Inflammatory macrophage treated with lipopolysaccharide for 4 hours (primary cell): ENCODE data around the gene CYP26A1.
A peak's percentile ranks its signal among the peaks of the same experiment; 100 is the strongest.
"Not testable (repeated sequence)": the region's sequence is repeated elsewhere in the genome, so short reads cannot be mapped to it uniquely, and the experiment has no call there.

Experiments used
- DNase-seq: peaks from one replicate; pipeline ENCODE4 v3.0.0-alpha.2; 2020

Gene CYP26A1

GRCh38 chr10:93081834-93082233, 8.1 kb downstream of the CYP26A1 start:
- no peak for DNase-seq

DNA sequence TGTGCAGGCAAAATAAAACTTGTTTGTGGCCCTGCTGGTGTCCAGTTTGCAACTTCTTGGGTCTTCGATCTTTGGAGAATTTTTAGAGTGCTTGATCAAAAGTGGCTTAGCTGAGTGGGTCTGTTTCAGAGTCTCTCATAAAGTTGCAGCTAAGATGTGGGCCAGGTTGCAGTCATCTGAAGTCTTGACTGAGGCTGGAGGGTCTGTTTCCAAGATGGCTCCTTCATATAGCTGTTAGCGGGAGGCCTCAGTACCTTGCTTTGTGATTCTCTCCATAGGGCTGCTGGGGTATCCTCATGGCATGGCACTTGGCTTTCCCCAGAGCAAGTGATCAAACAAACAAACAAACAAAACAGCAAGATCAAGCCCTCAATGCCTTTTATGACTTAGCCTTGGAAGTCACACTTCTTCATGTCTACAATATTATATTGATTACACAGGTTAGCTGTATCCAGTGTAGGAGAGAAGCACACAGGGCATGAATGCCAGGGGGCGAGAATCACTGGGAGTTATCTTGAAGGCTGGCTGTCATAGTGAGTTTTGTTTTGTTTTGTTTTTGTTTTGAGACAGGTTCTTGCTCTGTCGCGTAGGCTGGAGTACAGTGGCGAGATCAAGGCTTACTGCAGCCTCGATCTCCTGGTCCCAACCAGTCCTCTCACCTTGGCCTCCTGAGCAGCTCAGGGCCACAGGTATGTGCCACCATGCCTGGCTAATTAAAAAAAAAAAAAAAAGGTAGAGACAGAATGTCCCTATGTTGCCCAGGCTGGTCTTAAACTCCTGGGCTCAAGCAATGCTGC, 10.2 kb downstream of the CYP26A1 start:
- DNase-seq = no peak

- DNase-seq = no peak
These were observed 11.7 kb downstream of the CYP26A1 start for GRCh38 chr10:93085272-93085859.

DNA sequence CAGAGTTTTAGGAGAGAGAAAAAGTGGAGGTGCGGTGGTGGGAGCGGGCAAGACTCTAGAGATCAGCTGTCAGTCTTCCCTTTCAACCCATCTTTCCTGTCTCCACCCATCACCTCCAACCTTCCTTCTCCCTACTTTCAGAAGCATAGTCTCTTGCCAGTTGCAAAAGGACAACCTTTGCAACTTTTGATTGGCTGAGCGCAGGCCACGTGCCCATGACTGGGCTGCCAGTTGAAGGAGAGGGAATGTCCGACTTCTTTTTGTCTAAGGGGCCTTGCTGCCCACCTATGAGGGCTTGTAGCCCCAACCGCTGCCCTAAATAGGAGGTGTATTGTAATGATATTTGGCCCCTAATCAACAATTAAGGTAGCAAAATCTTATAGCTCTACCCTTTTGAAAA, 12.6 kb downstream of the CYP26A1 start:
- DNase-seq = no peak

GRCh38 chr10:93087846-93088245, 14.2 kb downstream of the CYP26A1 start:
- DNase-seq = no peak

DNA sequence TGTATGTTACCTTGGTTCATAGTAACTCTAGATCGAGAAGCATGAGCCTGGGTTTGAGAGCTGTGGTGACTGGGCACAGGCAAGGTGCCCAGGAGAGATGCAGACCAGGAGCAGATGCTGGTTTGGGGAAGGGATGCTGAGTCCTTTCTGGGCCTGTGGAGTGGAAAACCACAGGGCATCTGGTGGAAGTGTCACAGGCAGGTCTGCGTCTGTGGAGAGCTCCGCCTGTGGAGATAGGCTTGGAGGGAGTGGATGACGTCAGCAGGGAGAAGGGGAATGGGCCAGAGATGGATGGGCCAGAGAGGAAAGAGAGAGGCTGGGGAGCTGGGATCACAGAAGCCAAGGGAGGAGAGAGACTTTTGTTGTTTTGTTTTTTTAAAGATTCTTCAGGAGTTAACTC, 14.8 kb downstream of the CYP26A1 start:
- DNase-seq = no peak

DNA sequence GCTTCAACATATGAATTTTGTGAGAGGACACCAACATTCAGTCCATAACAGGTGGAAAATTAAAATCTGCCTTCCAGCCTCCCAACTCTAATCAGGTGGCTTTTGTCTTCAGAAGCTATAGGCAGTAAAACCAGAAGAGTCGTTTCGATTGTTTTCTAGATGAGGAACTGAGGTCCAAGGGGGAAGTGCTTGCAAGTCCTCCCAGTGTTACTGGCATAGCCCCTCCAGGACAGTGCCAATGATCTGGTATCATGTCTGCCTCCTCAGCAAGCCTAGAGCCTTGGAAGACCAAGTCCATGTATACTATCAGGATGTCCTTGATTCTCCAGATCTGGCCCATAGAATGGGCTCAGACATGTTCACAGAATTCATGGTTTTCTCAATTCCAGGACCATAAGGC, 16.9 kb downstream of the CYP26A1 start:
- peak; percentile 43 for DNase-seq

GRCh38 chr10:93091960-93092359, 18.3 kb downstream of the CYP26A1 start:
- no peak for DNase-seq

DNA sequence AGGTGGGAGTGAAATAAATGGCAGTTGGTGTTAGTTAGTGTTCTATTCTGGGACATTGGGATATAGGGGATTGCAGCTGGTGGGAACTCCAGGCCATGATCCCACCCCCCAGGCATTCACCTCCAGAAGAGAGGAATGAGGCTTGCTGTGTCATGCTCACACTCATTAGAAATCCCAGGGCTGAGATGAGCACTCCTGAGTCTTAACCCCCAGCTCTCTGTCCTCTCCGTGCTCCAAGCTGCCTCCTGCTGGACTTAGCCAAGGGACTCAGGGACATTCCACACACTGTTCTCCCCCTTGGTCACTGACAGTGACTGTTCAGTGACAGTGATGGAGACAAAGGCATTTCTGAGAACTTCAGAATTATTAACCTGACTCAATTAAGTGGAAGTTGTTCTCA, 21.5 kb downstream of the CYP26A1 start:
- DNase-seq = no peak

- no peak for DNase-seq
These were observed 23.2 kb downstream of the CYP26A1 start for GRCh38 chr10:93096901-93097300.

- no peak for DNase-seq
These were observed 23.7 kb downstream of the CYP26A1 start for GRCh38 chr10:93097386-93097785.

GRCh38 chr10:93098816-93099215, 25.1 kb downstream of the CYP26A1 start:
- no peak for DNase-seq

GRCh38 chr10:93099670-93100069, 26.0 kb downstream of the CYP26A1 start:
- no peak for DNase-seq

DNA sequence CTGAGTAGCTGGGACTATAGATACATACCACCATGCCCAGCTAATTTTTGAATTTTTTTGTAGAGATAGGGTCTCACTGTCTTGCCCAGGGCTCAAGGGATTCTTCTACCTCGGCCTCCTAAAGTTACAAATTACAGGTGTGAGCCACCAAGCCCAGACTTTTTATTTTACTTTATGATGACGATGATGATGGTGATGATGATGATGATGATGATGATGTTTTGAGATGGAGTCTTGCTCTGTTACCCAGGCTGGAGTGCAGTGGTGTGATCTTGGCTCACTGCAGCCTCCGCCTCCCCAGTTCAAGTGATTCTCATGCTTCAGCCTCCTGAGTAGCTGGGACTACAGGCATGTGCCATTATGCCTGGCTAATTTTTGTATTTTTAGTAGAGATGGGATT, 27.5 kb downstream of the CYP26A1 start:
- not testable (repeated sequence) for DNase-seq

DNA sequence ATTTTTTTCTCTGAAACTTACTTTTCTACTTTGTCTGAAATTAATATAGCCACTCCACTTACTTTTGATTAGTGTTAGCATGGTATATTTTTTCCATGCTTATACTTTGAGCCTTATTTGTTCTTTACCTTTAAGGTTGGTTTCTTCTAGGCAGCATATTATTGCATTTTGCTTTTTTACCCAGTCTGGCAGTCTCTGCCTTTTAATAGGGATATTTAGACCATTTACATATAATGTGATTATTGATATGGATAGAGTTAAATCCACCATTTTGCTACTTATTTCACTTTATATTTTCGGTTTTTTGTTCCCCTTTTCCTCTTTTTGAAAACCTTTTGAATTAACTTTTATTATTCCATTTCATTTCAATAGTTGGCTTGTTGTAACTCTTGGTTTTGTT, 30.3 kb downstream of the CYP26A1 start:
- no peak for DNase-seq

DNA sequence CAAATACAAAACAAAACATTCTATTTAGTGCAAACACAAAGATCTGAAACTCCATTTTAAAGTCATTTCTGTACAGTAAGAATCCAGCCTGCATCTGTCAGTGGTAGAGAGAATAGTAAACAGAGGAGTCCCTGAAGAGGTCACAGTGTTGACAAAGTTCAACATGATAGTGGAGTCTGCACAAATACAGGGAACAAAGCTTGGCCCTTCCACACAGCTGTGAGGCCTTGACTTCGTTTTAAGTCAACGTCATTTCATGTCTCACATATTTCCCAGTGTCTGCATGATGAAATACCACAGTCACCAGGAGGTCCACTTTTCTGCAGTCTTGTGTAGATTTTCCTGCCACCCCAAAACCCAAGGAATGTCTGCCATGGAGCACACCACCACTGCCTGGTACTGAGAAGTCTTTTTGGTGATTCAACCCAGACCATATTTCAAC, 33.0 kb downstream of the CYP26A1 start:
- no peak for DNase-seq

DNA sequence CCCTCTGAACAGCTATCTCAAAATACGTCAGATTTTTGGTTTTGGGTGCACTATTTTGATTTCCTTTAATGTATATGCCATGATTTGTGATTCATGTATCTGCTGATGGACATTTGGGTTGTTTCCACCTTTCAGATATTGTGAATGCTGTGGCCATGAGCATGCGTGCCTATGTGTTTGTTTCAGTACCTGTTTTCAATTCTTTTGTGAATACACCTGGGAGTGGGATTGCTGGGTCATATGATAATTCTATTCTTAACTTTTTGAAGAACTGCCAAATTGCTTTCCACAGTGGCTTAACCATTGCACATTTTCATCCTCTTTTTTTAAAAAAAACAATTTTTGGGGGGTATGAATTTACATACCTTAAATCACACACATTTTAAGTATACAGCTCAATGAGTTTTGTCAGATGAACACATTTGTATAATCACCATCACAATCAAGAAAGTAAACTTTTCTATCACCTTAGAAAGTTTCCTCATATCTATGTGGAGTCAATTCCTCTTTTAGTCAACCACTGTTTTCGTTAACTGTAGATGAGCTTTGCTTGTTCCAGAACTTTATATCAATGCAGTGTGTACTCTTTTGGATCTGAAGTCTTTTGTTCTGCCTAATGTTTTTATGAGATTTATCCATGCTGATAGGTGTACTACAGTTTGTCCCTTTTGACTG, 36.9 kb downstream of the CYP26A1 start:
- DNase-seq = no peak

DNA sequence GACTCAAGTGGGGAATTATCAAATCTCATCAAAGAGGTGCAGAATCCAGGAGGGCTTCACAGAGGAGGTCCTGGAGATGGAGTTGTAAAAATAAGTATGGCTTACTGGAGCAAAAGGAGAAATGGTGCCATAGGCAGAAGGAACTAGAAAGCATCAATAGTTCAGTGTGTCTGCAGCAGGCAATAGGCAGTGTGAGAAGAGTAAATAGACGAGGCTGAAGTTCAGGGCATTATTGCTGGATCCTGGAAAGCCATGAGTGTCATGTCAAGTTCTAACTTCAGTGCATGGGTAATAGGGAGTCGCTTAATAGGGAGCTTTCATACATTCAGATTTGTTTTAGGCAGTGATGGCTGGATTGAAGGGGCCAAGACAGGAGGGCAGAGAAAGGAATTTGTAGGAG, 39.3 kb downstream of the CYP26A1 start:
- no peak for DNase-seq

DNA sequence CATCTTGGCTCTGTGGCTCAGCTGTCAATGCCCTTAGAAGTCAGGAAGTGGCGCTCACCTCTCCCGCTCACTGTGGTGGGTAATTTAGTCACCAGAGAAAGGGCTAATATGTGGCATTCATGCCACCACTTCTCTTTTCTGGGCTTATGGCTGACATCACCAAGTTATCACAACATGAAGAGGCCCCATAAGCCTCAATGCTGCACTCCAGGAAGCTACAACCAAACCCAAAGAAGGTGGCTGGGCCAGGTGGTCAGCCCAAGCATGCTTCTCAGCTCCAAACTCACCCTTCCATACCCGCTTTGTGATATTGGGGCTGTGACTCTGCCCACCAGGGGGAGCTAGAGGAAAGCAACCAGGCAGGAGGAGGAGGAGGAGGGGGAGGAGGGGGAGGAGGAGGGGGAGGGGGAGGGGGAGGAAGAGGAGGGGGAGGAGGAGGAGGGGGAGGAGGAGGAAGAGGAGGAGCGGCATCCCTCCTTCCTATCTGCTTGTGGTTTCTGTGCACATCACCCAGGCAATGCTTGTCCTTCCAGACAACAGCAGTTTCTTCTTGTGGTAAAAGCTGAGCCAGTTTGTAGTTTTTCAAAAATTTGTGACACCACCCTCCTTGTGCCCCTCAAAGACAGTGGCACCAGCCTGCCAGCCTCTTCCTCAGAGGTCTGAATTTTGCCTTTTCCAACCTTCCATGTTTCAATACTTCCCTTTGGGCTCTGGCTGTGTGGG, 42.1 kb downstream of the CYP26A1 start:
- peak; percentile 58 for DNase-seq

GRCh38 chr10:93121311-93121710, 47.6 kb downstream of the CYP26A1 start:
- no peak for DNase-seq

DNA sequence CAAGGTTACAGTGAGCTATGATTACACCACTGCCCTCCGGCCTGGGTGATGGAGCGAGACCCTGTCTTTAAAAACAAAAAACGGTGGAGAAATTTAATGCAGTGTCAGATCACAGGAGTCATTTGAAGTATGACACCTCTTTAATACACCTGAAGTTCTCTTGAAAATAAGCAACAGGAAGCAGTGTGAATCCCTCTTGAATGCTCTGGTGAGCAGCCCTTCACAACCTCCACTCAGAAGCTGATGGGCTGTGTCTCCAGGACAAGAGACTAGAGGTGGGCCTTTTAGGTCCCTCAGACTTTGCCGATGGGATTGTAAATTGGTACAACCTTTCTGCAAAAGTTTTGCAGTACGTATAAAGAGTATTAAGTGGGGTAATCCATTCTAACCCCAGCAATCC, 50.1 kb downstream of the CYP26A1 start:
- no peak for DNase-seq

DNA sequence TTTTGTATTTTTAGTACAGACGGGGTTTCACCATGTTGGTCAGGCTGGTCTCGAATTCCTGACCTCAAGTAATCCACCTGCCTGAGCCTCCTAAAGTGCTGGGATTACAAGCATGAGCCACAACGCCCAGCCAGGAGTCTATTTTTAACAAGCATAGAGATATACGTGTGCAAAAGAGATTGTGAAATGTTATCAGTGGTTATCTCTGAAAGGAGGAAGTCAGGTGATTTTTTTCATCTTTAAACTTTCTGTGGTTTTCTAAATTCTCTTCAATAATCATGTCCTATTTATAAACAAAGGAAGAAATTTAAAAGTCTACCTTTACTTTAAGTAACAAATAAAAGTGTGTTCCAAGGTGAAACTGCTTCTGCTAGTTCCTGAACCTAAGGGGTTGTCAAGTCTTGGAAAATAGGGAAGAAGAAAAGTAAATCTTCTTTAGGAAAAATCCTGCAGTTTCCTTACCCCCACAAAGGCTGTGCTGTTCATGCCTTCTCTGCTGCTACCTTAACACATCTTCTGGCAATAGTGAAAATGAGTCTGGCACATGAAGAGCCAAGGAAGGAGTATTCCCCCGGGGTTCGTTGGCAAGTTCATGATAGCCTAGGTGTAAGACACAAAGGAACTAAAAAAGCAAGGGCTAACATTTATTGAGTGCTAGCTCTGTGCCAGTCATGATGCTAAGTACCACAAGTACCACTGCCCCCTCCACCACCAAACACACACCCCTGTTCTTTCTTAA, 51.1 kb downstream of the CYP26A1 start:
- DNase-seq = no peak

- DNase-seq = no peak
These were observed 52.3 kb downstream of the CYP26A1 start for GRCh38 chr10:93125966-93126365.
